Fibroblast of lung (primary cell): ENCODE data around the gene SP140. TPM values are rescaled to one million over a fixed set of nuclear protein-coding genes. Genes with fewer than 3 reads are reported as not detected.

ENCODE experiments used
- DNase-seq, 2 donors: peaks; one replicate each; pipeline versions ENCODE4 v3.0.0 to v3.0.0-alpha.2; 2010; ENCODE audit warnings: low read depth in 2 of 2
- H2AFZ ChIP-seq: 2 replicates; pipeline ENCODE4 v1.5.1; 2012; ENCODE audit warnings: low read length, control low read depth, inconsistent platforms
- H3K27ac ChIP-seq: 2 replicates; pipeline ENCODE4 v1.5.1; 2011; ENCODE audit warnings: low read length, control low read depth; ENCODE audit not compliant: insufficient read depth
- H3K27me3 ChIP-seq: 2 replicates; pipeline ENCODE4 v1.5.1; 2011; ENCODE audit warnings: mild to moderate bottlenecking, low read length; ENCODE audit not compliant: control insufficient read depth, insufficient read depth
- H3K36me3 ChIP-seq: 2 replicates; pipeline ENCODE4 v1.5.1; 2011; ENCODE audit warnings: low read length; ENCODE audit not compliant: control insufficient read depth, insufficient read depth
- H3K4me1 ChIP-seq: 2 replicates; pipeline ENCODE4 v1.5.1; 2011; ENCODE audit warnings: low read length; ENCODE audit not compliant: control insufficient read depth, insufficient read depth; ENCODE audit errors: extremely low read depth
- H3K4me2 ChIP-seq: 2 replicates; pipeline ENCODE4 v1.5.1; 2011; ENCODE audit warnings: low read length, control low read depth; ENCODE audit not compliant: insufficient read depth; ENCODE audit errors: extremely low read depth
- H3K4me3 ChIP-seq, 4 experiments: fragments of 200-600 bp in 1 of 4; sonication (generic) in 1 of 4; replicated peaks in 1 of 4; 2 replicates each; pipeline ENCODE4 v1.5.1; 2011 to 2016; ENCODE audit warnings: low read length in 4 of 4, low read depth in 3 of 4, mild to moderate bottlenecking in 3 of 4, control low read depth in 2 of 4, inconsistent platforms in 1 of 4, mixed read lengths in 1 of 4; ENCODE audit not compliant: insufficient read depth in 1 of 4; ENCODE audit errors: control extremely low read depth in 1 of 4
- H3K79me2 ChIP-seq: 2 replicates; pipeline ENCODE4 v1.5.1; 2012; ENCODE audit warnings: mild to moderate bottlenecking, low read length, inconsistent platforms; ENCODE audit not compliant: control insufficient read depth, insufficient read depth
- H3K9ac ChIP-seq: 2 replicates; pipeline ENCODE4 v1.5.1; 2011; ENCODE audit warnings: mild to moderate bottlenecking, low read length, control low read depth; ENCODE audit not compliant: insufficient read depth
- H3K9me3 ChIP-seq: 2 replicates; pipeline ENCODE4 v1.5.1; 2012; ENCODE audit warnings: low read depth, low read length; ENCODE audit not compliant: control insufficient read depth, insufficient read depth
- H4K20me1 ChIP-seq: 2 replicates; pipeline ENCODE4 v1.5.1; 2011; ENCODE audit warnings: low read length; ENCODE audit not compliant: control insufficient read depth, insufficient read depth; ENCODE audit errors: extremely low read depth
- EZH2 ChIP-seq: IDR thresholded peaks from 2 replicates; pipeline ENCODE4 v1.5.1; 2012; ENCODE audit warnings: low read length, control low read depth, mild to moderate bottlenecking; ENCODE audit errors: missing control alignments
- polyA plus RNA-seq, 2 donors: library from polyadenylated mRNA; depleted of rRNA in 1 of 2; stranded (reverse) in 1 of 2; unstranded in 1 of 2; fragments of >200 nt; gene quantifications; 2 replicates each; pipeline ENCODE4 v1.2.1, GENCODE V29; 2011 to 2012; ENCODE audit warnings: missing spikeins in 1 of 2
- total RNA-seq: library from RNA; depleted of rRNA; stranded (reverse); fragments of >200 nt; gene quantifications from 2 replicates; pipeline ENCODE4 v1.2.1, GENCODE V29; 2014
- TF ChIP-seq, protein P1 (sequence below), 2 donors: IDR thresholded peaks in 1 of 2; conservative IDR thresholded peaks in 1 of 2; 1 replicate in 1 of 2; 2 replicates in 1 of 2; pipeline ENCODE4 v1.5.1; 2011 to 2012; ENCODE audit warnings: low read length in 2 of 2, control low read depth in 1 of 2, inconsistent platforms in 1 of 2, low read depth in 1 of 2, mild to moderate bottlenecking in 1 of 2

SP140 gene
- total and polyA plus RNA-seq, 2 donors (not counting 1 experiment from before 2014, with no cell fraction given) = 0.17 to 0.33 TPM

DNA sequence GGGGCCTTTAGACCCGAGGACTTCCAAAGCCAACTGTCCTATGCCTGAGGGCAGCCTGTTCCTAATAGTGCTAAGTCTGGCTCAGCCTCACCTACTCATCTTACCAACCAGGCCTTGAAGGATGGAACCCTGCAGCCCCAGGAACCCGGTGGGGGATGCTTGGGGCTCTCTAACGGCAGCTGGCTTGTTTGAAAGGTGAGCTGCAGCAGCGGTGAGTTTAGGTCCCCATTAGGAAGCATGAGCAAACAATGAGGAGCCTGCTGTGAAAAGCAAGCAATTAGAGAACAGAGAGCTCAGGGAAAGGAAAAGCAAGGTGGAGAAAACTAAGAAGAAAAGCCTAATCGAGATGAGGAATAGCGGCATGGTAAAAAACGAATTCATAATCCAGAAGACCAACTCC lies 45.6 kb upstream of the SP140 start:
- DNase-seq = no peak
- Histone ChIP-seq H4K20me1 (no peaks in the 10 kb centered on the region), H3K79me2 (no peaks in the 10 kb centered on the region), H3K4me3 (no peak overlapping the region), H3K36me3 (no peaks in the 10 kb centered on the region), H3K9ac (no peak overlapping the region), H2AFZ (no peak overlapping the region), H3K27ac (no peak overlapping the region), H3K27me3 (no peaks in the 10 kb centered on the region), H3K4me2 (no peak overlapping the region), H3K9me3 (no peaks in the 10 kb centered on the region), H3K4me1 (no peaks in the 10 kb centered on the region)
- TF ChIP-seq EZH2 = no peak
- TF ChIP-seq, protein P1, sequence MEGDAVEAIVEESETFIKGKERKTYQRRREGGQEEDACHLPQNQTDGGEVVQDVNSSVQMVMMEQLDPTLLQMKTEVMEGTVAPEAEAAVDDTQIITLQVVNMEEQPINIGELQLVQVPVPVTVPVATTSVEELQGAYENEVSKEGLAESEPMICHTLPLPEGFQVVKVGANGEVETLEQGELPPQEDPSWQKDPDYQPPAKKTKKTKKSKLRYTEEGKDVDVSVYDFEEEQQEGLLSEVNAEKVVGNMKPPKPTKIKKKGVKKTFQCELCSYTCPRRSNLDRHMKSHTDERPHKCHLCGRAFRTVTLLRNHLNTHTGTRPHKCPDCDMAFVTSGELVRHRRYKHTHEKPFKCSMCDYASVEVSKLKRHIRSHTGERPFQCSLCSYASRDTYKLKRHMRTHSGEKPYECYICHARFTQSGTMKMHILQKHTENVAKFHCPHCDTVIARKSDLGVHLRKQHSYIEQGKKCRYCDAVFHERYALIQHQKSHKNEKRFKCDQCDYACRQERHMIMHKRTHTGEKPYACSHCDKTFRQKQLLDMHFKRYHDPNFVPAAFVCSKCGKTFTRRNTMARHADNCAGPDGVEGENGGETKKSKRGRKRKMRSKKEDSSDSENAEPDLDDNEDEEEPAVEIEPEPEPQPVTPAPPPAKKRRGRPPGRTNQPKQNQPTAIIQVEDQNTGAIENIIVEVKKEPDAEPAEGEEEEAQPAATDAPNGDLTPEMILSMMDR (conservative IDR thresholded peaks at IDR 0.05 in 1 of 2, IDR thresholded peaks at IDR 0.05 in 1 of 2; ENCODE audit: low read depth in 1 of 2, low read length in 2 of 2) = no peak

DNA sequence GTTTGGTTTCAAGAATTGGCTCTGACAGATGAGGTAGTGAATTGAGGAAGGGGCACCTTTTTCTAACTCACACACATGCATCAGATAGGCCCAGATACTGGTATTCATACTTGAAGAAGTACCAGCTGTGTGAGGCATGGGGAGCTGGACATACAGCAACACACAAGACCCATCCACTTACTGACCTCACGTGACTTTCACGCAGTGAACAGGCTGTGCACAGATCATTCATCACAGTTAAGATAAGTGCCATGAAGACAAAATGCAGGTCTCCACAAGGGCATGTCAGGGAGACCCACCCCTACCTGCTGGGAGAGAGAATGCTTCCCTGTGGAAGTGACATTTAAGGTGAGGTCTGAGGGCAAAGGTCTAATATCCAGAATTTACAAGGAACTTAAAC lies 44.3 kb upstream of the SP140 start:
- H3K9ac ChIP-seq = no peak overlapping the region

DNA sequence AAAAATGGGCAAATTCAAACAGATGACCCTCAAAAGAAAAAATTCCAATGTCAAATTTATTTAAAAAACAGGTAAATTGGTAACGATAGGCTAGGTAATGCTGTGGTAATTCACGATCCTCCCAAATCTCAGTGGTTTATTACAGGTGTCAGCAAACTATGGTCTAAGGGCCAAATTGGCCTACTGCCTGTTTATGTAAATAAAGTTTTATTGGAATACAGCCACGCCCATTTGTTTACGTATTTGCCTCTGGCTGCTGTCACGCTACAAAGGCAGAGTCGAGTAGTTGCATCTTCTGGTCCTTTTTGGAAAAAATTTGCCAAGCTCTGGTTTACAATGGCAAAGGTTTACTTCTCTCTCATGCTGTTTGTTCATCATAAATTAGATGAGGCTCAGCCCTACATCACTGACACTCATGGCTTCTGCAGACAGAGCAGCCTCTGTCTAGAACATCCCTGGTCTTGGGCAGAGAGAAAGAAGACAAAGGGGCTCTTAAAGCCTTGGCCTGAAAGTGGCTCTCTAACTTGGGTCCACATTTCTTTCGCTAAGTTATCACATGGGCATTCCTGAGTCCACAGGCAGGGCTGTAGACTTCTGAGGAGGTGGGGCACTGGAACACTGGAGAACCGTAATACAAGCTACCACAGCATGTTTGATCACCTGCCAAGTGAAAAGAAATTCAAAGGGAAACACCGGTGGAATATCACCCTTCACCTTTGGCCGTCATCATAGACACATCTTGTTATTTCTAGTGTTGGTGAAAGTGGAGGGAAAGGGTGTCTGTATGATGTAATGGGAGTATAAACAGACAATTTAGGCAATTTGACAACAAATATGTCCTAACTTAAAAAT lies 40.6 kb upstream of the SP140 start:
- no peak overlapping the region for H2AFZ ChIP-seq
- no peaks in the 10 kb centered on the region for H3K9me3 ChIP-seq
- no peaks in the 10 kb centered on the region for H3K4me1 ChIP-seq
- H3K4me2 ChIP-seq = no peak overlapping the region
- peak; percentile 23 to 57 for DNase-seq
- no peak overlapping the region for H3K27ac ChIP-seq
- H3K79me2 ChIP-seq = no peaks in the 10 kb centered on the region
- no peaks in the 10 kb centered on the region for H3K27me3 ChIP-seq
- H3K36me3 ChIP-seq = no peaks in the 10 kb centered on the region
- H3K9ac ChIP-seq = no peak overlapping the region
- H3K4me3 ChIP-seq = no peak overlapping the region
- H4K20me1 ChIP-seq = no peaks in the 10 kb centered on the region
- TF ChIP-seq, protein P1 (conservative IDR thresholded peaks at IDR 0.05 in 1 of 2, IDR thresholded peaks at IDR 0.05 in 1 of 2; ENCODE audit: low read depth in 1 of 2, low read length in 2 of 2) = no peak
- no peak for TF ChIP-seq EZH2

More for the DNA sequence above, 44.3 kb upstream of the SP140 start:
- no peaks in the 10 kb centered on the region for H3K4me1 ChIP-seq
- no peaks in the 10 kb centered on the region for H3K9me3 ChIP-seq
- TF ChIP-seq, protein P1 (conservative IDR thresholded peaks at IDR 0.05 in 1 of 2, IDR thresholded peaks at IDR 0.05 in 1 of 2; ENCODE audit: low read depth in 1 of 2, low read length in 2 of 2) = no peak
- TF ChIP-seq EZH2 = no peak
- no peaks in the 10 kb centered on the region for H3K36me3 ChIP-seq
- no peaks in the 10 kb centered on the region for H3K79me2 ChIP-seq
- H3K27ac ChIP-seq = no peak overlapping the region
- no peaks in the 10 kb centered on the region for H3K27me3 ChIP-seq
- no peaks in the 10 kb centered on the region for H4K20me1 ChIP-seq
- no peak for DNase-seq
- no peak overlapping the region for H3K4me2 ChIP-seq
- H2AFZ ChIP-seq = no peak overlapping the region
- no peak overlapping the region for H3K4me3 ChIP-seq
